ENCODE results near the gene CLDN25. TPM values are rescaled to one million over a fixed set of nuclear protein-coding genes. Genes with fewer than 3 reads are reported as not detected.

Gene CLDN25
- total and polyA plus RNA-seq, 2 experiments from 2014 or later, result not detected

GRCh38 chr11:113808931-113809330 lies 29.3 kb downstream of the CLDN25 start:
- Mint-ChIP-seq H3K27ac (no peak overlapping the region), H3K27me3 (ENCODE audit: insufficient read depth, low read depth, poor library complexity) (peaks cover 2% of the 10 kb centered on the region), H3K4me3 (no peak overlapping the region), H3K4me1 (no peaks in the 10 kb centered on the region), H3K36me3 (ENCODE audit: low read depth) (peaks cover 89% of the 10 kb centered on the region), H3K9me3 (no peaks in the 10 kb centered on the region)
- Histone ChIP-seq H3K4me3 (no peak overlapping the region), H4K20me1 (replicated peaks; ENCODE audit: insufficient read depth) (peaks cover 7% of the 10 kb centered on the region; the same call in 1 of the 2 replicates), H2AFZ (no peak overlapping the region), H3K9me2 (ENCODE audit: insufficient read depth) (no peaks in the 10 kb centered on the region), H3K27ac (ENCODE audit: low read depth) (no peak overlapping the region), H3K79me2 (replicated peaks; ENCODE audit: insufficient read depth) (no peaks in the 10 kb centered on the region), H3K4me2 (no peak overlapping the region), H3F3A (replicated peaks; ENCODE audit: low read depth) (peaks cover 2% of the 10 kb centered on the region; the same call in 1 of the 2 replicates), H3K36me3 (ENCODE audit: insufficient read depth) (peaks cover 71% of the 10 kb centered on the region), H3K27me3 (ENCODE audit: insufficient read depth) (no peaks in the 10 kb centered on the region), H3K4me1 (ENCODE audit: insufficient read depth) (no peaks in the 10 kb centered on the region)
- no peak for ATAC-seq
- TF ChIP-seq ZNF462 (CRISPR knock-in tag; IDR thresholded peaks at IDR 0.05) (no peak), ETS1 (IDR thresholded peaks at IDR 0.05) (no peak), EZH2 (IDR thresholded peaks at IDR 0.05; ENCODE audit: low read depth, unreplicated experiment) (no peak), ZNF114 (CRISPR knock-in tag; IDR thresholded peaks at IDR 0.05) (no peak), REST (IDR thresholded peaks at IDR 0.05; ENCODE audit: unreplicated experiment) (no peak), CREB1 (CRISPR knock-in tag; IDR thresholded peaks at IDR 0.05; ENCODE audit: low read depth) (no peak), CTCF (conservative IDR thresholded peaks at IDR 0.05; ENCODE audit: low read depth in 2 of 2) (no peak), NANOG (IDR thresholded peaks at IDR 0.05; ENCODE audit: borderline replicate concordance) (no peak), EZH2phosphoT487 (IDR thresholded peaks at IDR 0.05; ENCODE audit: unreplicated experiment) (no peak), ZNF331 (CRISPR knock-in tag; IDR thresholded peaks at IDR 0.05; ENCODE audit: low read depth) (no peak), JUNB (IDR thresholded peaks at IDR 0.05; ENCODE audit: unreplicated experiment) (no peak), STAT1 (IDR thresholded peaks at IDR 0.05; ENCODE audit: unreplicated experiment) (no peak), POLR2AphosphoS5 (IDR thresholded peaks at IDR 0.05; ENCODE audit: low read depth) (no peak)
- no peak for DNase-seq (ENCODE audit: low spot score)

Measured in GM23338 (cell line).